Astrocyte (in vitro differentiated cells and primary cell): ENCODE results near the gene COPRS. TPM values are rescaled to one million over a fixed set of nuclear protein-coding genes. Genes with fewer than 3 reads are reported as not detected.

Experiments
- DNase-seq: peaks from one replicate; pipeline ENCODE4 v3.0.0-alpha.2; 2010; ENCODE audit warnings: low read depth
- FAIRE-seq: peaks from 2 replicates; lab custom pipeline; 2011; peaks lifted over from hg19 to GRCh38; lab: Jason Lieb, UNC
- H2AFZ ChIP-seq: 2 replicates; pipeline ENCODE4 v1.6.0; 2012; ENCODE audit warnings: low read depth, low read length, inconsistent platforms
- H3K27ac ChIP-seq: 2 replicates; pipeline ENCODE4 v1.5.1; 2011; ENCODE audit warnings: low read depth, low read length, inconsistent platforms
- H3K27me3 ChIP-seq: 2 replicates; pipeline ENCODE4 v1.6.0; 2011; ENCODE audit warnings: low read length, inconsistent platforms; ENCODE audit not compliant: insufficient read depth
- H3K36me3 ChIP-seq: 2 replicates; pipeline ENCODE4 v1.5.1; 2011; ENCODE audit warnings: low read length, inconsistent platforms; ENCODE audit not compliant: insufficient read depth
- H3K4me1 ChIP-seq: 2 replicates; pipeline ENCODE4 v1.5.1; 2011; ENCODE audit warnings: low read length, inconsistent platforms; ENCODE audit not compliant: insufficient read depth
- H3K4me2 ChIP-seq: 2 replicates; pipeline ENCODE4 v1.6.0; 2012; ENCODE audit warnings: low read length, inconsistent platforms
- H3K4me3 ChIP-seq: 2 replicates; pipeline ENCODE4 v1.5.1; 2011; ENCODE audit warnings: low read depth, mild to moderate bottlenecking, low read length, inconsistent platforms; ENCODE audit not compliant: insufficient read depth
- H3K79me2 ChIP-seq: 2 replicates; pipeline ENCODE4 v1.6.0; 2012; ENCODE audit warnings: mild to moderate bottlenecking, low read length, inconsistent platforms; ENCODE audit not compliant: insufficient read depth
- H3K9ac ChIP-seq: 2 replicates; pipeline ENCODE4 v1.6.0; 2012; ENCODE audit warnings: mild to moderate bottlenecking, low read length, inconsistent platforms
- H3K9me3 ChIP-seq: 2 replicates; pipeline ENCODE4 v1.5.1; 2012; ENCODE audit warnings: low read depth, mild to moderate bottlenecking, low read length, inconsistent platforms; ENCODE audit not compliant: insufficient read depth
- H4K20me1 ChIP-seq: 2 replicates; pipeline ENCODE4 v1.6.0; 2012; ENCODE audit warnings: low read length, inconsistent platforms; ENCODE audit not compliant: insufficient read depth
- H3K27ac Mint-ChIP-seq: one replicate; pipeline ENCODE4 v1.8.0; 2021; ENCODE audit warnings: mild to moderate bottlenecking, mixed read lengths; ENCODE audit not compliant: unreplicated experiment
- H3K27me3 Mint-ChIP-seq: one replicate; pipeline ENCODE4 v1.8.0; 2021; ENCODE audit warnings: low read depth, mixed read lengths; ENCODE audit not compliant: unreplicated experiment
- H3K36me3 Mint-ChIP-seq: one replicate; pipeline ENCODE4 v1.8.0; 2021; ENCODE audit warnings: low read depth, mixed read lengths; ENCODE audit not compliant: unreplicated experiment
- H3K4me1 Mint-ChIP-seq: one replicate; pipeline ENCODE4 v1.8.0; 2021; ENCODE audit warnings: low read depth, mixed read lengths; ENCODE audit not compliant: unreplicated experiment
- H3K4me3 Mint-ChIP-seq: one replicate; pipeline ENCODE4 v1.8.0; 2021; ENCODE audit warnings: mild to moderate bottlenecking, moderate library complexity, mixed read lengths; ENCODE audit not compliant: unreplicated experiment
- H3K9me3 Mint-ChIP-seq: one replicate; pipeline ENCODE4 v1.8.0; 2021; ENCODE audit warnings: mild to moderate bottlenecking, mixed read lengths; ENCODE audit not compliant: unreplicated experiment
- EZH2 ChIP-seq: IDR thresholded peaks from 2 replicates; pipeline ENCODE4 v1.6.1; 2012; ENCODE audit warnings: mild to moderate bottlenecking, low read length, inconsistent platforms; ENCODE audit not compliant: insufficient read depth
- total RNA-seq: library from RNA; stranded (reverse); gene quantifications from 2 replicates; pipeline ENCODE4 v1.2.1, GENCODE V29; 2021
- TF ChIP-seq, protein P1 (sequence below): IDR thresholded peaks from 2 replicates; pipeline ENCODE4 v1.5.1; 2011; ENCODE audit warnings: low read depth, mild to moderate bottlenecking, inconsistent platforms, low read length, moderate library complexity; ENCODE audit not compliant: insufficient read depth

Gene COPRS
- total RNA-seq, 1 donor from 2014 or later, result 27.8 TPM

DNA sequence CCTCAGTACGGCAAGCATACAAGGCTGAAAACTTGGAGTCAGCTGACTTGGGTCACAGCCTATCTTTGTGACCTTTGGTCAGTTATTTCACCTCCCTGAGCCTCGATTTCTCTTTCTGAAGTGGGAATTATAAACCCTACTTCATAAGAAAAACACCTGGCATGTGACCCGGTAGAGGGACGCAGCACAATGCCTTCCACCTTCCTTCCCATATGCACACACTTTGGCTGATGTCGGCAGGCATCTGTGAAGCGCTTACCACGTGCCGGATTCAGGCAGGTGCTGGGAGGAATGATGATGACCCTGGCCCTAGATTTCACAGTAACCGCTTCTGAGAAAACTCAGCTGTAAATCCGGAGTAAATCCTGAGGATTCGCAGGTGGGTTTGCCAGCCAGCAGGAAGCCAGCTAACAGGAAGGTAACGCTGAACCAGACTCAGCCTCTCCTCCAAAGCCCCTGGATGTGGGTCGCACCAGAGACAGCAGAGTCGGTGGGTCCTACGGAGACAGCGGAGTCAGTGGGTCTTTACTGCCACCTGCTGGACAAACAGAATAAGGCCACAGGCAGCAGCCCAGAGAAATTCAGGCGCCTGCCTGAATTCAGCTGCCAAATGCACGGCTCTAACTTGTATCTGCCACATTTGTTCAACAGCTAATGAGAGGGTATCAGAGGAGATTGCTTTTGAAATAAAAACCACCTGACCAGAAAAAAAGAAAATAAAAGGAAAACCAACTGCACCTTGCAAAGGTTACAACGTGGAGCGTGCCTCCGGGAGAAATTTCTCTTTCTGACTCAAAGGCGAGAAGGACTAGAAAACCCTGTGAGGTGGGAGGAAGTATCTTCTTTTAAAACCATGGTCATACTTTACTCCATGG, 16.6 kb downstream of the COPRS start:
- Histone ChIP-seq H3K4me1 (peaks cover 11% of the 10 kb centered on the region), H3K4me3 (no peak overlapping the region), H2AFZ (peak overlapping the region; percentile 53), H3K27me3 (no peaks in the 10 kb centered on the region), H3K4me2 (peak overlapping the region; percentile 73), H3K79me2 (no peaks in the 10 kb centered on the region), H3K36me3 (no peaks in the 10 kb centered on the region), H3K9ac (peak overlapping the region; percentile 33), H3K27ac (no peak overlapping the region), H4K20me1 (no peaks in the 10 kb centered on the region), H3K9me3 (no peaks in the 10 kb centered on the region)
- TF ChIP-seq EZH2, result no peak
- TF ChIP-seq, protein P1, sequence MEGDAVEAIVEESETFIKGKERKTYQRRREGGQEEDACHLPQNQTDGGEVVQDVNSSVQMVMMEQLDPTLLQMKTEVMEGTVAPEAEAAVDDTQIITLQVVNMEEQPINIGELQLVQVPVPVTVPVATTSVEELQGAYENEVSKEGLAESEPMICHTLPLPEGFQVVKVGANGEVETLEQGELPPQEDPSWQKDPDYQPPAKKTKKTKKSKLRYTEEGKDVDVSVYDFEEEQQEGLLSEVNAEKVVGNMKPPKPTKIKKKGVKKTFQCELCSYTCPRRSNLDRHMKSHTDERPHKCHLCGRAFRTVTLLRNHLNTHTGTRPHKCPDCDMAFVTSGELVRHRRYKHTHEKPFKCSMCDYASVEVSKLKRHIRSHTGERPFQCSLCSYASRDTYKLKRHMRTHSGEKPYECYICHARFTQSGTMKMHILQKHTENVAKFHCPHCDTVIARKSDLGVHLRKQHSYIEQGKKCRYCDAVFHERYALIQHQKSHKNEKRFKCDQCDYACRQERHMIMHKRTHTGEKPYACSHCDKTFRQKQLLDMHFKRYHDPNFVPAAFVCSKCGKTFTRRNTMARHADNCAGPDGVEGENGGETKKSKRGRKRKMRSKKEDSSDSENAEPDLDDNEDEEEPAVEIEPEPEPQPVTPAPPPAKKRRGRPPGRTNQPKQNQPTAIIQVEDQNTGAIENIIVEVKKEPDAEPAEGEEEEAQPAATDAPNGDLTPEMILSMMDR, result peak; percentile 90
- Mint-ChIP-seq H3K36me3 (no peaks in the 10 kb centered on the region), H3K27me3 (peaks cover 19% of the 10 kb centered on the region), H3K4me3 (no peak overlapping the region), H3K9me3 (no peaks in the 10 kb centered on the region), H3K27ac (no peak overlapping the region), H3K4me1 (peaks cover 2% of the 10 kb centered on the region)
- DNase-seq (peak; percentile 41), FAIRE-seq (peak; percentile 29)

DNA sequence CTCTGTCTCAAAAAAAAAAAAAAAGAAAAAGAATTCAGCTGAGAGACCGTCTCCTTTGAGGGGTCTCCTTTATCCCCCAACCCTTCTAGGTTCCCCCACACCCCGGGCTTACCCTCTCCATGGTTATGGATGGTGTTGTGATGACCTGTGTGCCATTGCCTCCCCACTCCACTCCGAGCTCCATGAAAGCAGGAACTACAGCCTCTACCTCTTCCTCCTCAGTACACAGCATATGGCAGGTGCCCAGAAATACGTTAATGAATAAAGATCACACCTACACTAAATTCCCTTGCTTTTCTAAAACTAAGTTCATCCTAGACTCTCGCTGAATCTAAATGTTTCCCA, 17.2 kb downstream of the COPRS start:
- H2AFZ ChIP-seq, result no peak overlapping the region
- H3K4me3 Mint-ChIP-seq, result no peak overlapping the region

More for the DNA sequence above, 17.2 kb downstream of the COPRS start:
- H3K9ac ChIP-seq, result no peak overlapping the region
- no peaks in the 10 kb centered on the region for H4K20me1 ChIP-seq
- Mint-ChIP-seq H3K4me1 (peaks cover 2% of the 10 kb centered on the region), H3K27me3 (peaks cover 19% of the 10 kb centered on the region), H3K9me3 (no peaks in the 10 kb centered on the region), H3K27ac (no peak overlapping the region), H3K36me3 (no peaks in the 10 kb centered on the region)
- TF ChIP-seq, protein P1, result no peak
- TF ChIP-seq EZH2, result no peak
- H3K79me2 ChIP-seq, result no peaks in the 10 kb centered on the region
- FAIRE-seq, result no peak
- no peaks in the 10 kb centered on the region for H3K9me3 ChIP-seq
- H3K36me3 ChIP-seq, result no peaks in the 10 kb centered on the region
- no peaks in the 10 kb centered on the region for H3K27me3 ChIP-seq
- H3K4me1 ChIP-seq, result peaks cover 11% of the 10 kb centered on the region
- no peak overlapping the region for H3K4me3 ChIP-seq
- DNase-seq, result no peak
- no peak overlapping the region for H3K27ac ChIP-seq
- H3K4me2 ChIP-seq, result no peak overlapping the region
